Activated naive CD4-positive, alpha-beta T cell (primary cell): ENCODE results near the gene TNFRSF1A.

Source experiments
- DNase-seq, 4 experiments: peaks; one replicate each; lab custom pipeline; 2025; lab: John Stamatoyannopoulos, UW

TNFRSF1A gene

GRCh38 chr12:6374028-6374785 lies 32.3 kb upstream of the TNFRSF1A start:
- DNase-seq = no peak

- DNase-seq = no peak
Observed at GRCh38 chr12:6373022-6373787, 31.3 kb upstream of the TNFRSF1A start.

GRCh38 chr12:6372403-6373003 lies 30.6 kb upstream of the TNFRSF1A start:
- DNase-seq = no peak

DNA sequence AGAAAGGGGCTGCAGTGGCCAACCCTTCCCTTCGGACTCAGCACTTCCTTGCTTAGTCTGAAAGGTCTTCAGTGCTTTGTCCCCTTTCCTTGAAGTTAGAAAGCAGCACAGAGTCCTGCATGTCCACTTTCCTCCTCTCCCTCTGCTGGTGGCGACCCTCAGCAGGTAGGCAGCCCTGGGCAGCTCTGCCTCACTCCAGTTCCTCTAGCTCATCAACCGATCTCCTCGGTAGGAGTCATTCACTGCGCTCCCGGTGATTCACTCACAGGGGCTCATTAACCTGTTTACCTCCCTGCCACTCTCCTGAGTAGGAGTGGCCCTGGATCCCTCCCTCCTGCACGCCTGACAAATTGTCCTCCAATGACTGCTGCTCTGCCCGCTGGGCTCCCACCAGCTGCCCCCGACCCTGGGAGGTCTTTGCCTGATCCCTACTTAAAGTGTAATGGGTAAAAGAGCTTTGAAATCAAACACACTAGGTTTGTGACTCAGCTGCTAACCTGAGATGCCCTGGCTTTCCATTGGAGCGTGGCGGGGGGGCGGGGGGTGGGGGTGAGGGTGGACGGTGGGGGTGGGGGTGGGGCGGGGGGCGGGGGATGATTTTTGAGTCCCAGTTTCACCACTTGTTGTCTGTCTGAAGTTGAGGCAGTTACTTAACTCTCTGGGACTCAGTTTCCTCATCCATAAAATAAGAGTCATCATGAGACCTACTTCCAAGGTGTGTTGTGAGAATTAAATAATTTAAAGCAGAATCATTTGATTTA lies 29.3 kb upstream of the TNFRSF1A start:
- no peak for DNase-seq

- no peak for DNase-seq
Observed at GRCh38 chr12:6370576-6370935, 28.7 kb upstream of the TNFRSF1A start.

DNA sequence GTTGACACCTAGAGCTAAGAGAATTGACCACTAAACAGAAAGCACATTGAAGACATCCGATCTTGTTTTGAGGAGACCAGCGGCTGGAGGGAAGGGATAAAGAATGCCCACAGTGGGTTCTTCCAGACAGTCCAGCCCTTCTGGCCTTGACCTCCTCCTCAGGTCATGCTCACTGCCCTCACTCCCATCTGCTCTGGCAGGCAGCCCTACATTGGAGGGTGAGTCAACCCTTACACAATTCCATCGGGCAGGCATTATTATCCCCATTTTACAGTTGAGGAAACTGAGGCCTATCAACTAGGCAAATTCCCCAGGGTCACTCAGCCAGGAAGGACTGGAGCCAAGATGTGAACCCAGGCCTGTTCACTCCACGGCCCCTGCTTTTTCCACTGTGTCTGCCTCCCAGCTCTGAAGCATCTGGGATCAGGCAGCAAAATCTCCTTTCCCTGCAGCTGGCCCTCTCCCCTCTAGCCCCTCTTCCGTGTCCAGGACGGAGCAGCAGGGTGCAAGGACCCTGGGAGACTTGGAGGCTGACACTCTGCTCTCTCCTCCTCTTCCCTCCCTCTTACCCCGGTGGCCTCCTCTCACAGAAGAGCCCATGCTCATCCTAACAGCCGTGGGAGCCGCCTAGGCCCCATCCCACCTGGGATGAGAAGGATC lies 28.2 kb upstream of the TNFRSF1A start:
- no peak for DNase-seq

- no peak for DNase-seq
Observed at GRCh38 chr12:6368906-6369525, 27.1 kb upstream of the TNFRSF1A start.

DNA sequence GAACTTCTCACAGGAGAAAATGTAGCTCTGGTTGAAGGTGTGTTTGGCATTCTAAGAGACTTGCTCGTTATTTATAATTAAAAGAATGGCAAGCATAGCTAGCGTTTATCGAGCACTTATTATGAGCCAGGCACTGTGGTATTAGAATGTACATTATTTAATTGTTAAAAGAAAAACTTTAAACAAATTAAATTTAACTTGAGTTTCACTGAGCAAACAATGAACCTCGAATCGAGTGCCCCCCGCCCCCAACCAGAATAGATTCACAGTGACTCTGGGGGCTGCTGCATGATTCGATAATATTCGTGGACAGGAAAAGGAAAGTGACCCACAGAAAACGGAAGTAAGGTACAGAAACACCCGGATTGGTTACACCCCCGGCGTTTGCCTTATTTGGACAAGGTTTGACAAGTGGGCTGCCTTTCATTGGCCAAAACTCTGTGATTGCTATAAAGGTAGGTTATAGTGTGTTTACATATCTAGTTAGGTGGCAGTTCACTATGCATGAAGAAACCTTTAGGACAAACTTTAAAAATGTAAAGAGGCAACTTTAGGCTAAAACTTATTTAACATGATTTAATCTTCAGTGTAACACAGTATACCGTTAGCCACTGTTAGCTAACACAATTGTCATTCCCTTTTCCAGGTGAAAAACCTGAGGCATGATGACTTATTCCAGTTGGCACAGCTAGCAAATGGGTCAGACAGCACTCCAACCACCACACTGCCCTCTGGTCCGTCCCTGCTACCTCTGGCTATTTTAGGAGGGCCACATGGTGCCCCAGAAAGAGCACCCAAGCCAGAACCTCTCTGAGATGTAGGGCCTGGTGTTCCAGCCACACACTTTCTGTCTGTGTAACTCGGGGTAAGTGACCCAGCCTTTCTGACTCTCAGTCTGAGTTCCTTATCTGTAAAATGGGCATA lies 26.4 kb upstream of the TNFRSF1A start:
- no peak for DNase-seq

DNA sequence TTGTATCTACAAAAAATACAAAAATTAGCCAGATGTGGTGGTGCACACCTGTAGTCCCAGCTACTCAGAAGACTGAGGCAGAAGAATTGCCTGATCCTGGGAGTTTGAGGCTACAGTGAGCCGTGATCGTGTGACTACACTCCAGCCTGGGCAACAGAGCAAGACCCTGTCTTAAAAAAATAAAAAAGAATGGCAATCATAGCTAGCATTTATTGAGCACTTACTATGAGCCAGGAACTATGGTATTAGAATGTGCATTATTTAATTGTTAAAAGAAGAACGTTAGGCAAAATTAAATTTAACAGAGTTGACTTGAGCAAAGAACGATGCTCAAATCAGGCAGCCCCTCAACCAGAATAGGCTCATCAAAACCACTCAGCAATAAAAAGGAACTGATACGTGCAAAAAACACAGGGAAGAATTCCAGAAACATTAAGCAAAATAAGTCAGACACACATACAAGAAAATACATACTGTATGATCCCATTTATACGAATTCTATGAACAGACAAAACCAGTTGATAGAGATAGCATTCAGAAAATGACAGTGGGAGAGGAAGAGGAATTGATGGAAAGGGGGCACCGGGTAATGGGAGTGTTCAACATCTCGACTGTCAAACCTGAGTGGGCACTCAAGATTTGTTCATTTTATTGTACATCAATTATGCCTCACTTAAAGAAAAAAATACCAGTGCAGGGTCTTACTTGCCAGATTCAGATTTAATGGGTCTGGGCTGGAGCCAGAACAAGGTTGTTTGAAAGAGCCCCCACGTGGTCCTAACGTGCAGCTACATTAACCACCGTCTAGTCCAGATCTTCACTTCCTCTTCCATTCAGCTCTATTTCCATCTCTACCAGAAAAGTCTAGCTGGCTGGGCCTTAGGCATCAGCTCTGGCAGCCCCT lies 25.4 kb upstream of the TNFRSF1A start:
- DNase-seq = no peak

DNA sequence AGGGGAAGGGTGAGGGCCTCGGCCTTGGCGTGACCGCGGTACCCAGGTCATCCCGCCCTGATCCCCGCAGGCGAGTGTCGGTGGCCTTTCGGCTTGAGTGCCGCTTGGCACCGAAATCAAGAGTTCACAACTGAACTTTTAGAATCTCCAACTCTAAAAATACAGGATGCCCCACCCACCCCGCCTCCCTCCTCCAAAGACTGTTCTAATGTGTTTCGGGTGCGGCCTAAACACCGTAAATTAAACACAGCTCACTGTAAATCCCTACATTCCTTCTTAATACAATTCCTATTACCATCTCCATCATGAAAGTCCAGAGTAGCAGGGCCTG lies 22.1 kb upstream of the TNFRSF1A start:
- DNase-seq = peak in 1 of 4 experiments; percentile 26

- DNase-seq = peak; percentile 24 to 52 (median 34)
Observed at GRCh38 chr12:6363330-6364043, 21.6 kb upstream of the TNFRSF1A start.

- DNase-seq = no peak
Observed at GRCh38 chr12:6363010-6363329, 21.1 kb upstream of the TNFRSF1A start.

GRCh38 chr12:6362403-6362802 lies 20.5 kb upstream of the TNFRSF1A start:
- no peak for DNase-seq

DNA sequence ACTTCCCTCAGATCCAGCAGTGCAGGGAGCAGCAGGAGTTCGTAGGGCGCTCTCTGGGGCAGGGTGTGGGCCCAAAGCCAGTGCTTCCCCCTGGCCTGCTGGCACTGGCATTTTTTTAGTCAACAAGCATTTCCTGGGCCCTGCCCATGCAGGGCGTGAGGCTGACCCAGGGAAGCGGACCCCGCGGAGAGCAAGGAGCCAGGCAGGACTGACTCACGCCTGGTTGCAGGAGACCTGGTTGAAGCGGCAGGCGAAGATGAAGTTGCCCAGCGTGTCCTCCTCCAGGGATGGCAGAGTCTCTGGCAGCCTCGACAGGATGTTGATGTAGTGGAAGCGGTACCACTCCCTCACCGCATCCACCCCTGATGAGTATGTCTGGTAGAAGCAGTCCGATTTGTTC lies 20.0 kb upstream of the TNFRSF1A start:
- peak in 1 of 4 experiments; percentile 11 for DNase-seq

GRCh38 chr12:6360578-6361490 lies 19.0 kb upstream of the TNFRSF1A start:
- no peak for DNase-seq

DNA sequence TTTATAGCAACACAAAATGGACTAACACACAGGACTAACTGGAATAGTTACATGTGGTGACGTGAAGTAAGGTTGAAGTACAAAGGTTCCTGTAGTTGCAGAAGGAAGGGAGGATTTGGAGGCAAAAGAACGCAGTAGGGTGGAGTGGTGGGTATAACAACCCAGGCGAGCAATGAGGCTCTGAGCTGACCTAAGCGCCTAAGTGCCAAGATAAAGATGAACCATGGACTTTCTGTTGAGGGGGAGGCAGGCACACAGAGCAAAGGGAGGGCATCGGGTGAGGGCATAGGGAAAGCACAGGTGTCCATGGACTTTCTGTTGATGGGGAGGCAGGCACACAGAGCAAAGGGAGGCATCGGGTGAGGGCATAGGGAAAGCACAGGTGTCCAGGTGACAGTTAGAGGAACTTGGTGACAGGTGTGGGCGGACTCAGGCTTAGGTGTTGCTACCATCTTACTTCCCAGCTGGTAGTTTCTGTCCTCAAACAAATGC lies 18.2 kb upstream of the TNFRSF1A start:
- no peak for DNase-seq

GRCh38 chr12:6358881-6359280 lies 17.0 kb upstream of the TNFRSF1A start:
- DNase-seq = no peak
